Esophagus (tissue), 2 donors: ENCODE measurements around the gene POLE. TPM values are rescaled to one million over a fixed set of nuclear protein-coding genes. Genes with fewer than 3 reads are reported as not detected.
A peak's percentile ranks its signal among the peaks of the same experiment; 100 is the strongest.

Experiments
- H3K27ac ChIP-seq, 2 donors: one replicate each; pipeline ENCODE4 v1.5.1; 2013; ENCODE audit warnings: low read depth in 2 of 2, mild to moderate bottlenecking in 2 of 2, inconsistent platforms in 1 of 2, low read length in 1 of 2, moderate library complexity in 1 of 2
- H3K27me3 ChIP-seq, 2 donors: one replicate each; pipeline ENCODE4 v1.6.1; 2013; ENCODE audit warnings: low read length in 2 of 2, control low read depth in 1 of 2, mild to moderate bottlenecking in 1 of 2; ENCODE audit not compliant: insufficient read depth in 2 of 2, control insufficient read depth in 1 of 2
- H3K36me3 ChIP-seq, 2 donors: one replicate each; pipeline ENCODE4 v1.6.1; 2013; ENCODE audit warnings: low read length in 1 of 2; ENCODE audit not compliant: control insufficient read depth in 2 of 2, insufficient read depth in 2 of 2
- H3K4me1 ChIP-seq, 2 donors: one replicate each; pipeline ENCODE4 v1.6.1; 2013; ENCODE audit warnings: low read length in 1 of 2; ENCODE audit not compliant: control insufficient read depth in 2 of 2, insufficient read depth in 2 of 2
- H3K4me3 ChIP-seq, 2 donors: one replicate each; pipeline ENCODE4 v1.5.1; 2013; ENCODE audit warnings: low read length in 2 of 2, mild to moderate bottlenecking in 2 of 2, low read depth in 1 of 2, moderate library complexity in 1 of 2
- H3K9me3 ChIP-seq, 2 donors: one replicate each; pipeline ENCODE4 v1.6.1; 2013; ENCODE audit warnings: mild to moderate bottlenecking in 2 of 2, low read depth in 1 of 2, low read length in 1 of 2, moderate library complexity in 1 of 2; ENCODE audit not compliant: control insufficient read depth in 2 of 2, insufficient read depth in 1 of 2
- WGBS, 2 donors: extraction: QIAGEN DNeasy Blood & Tissue Kit; methylation state at CpG; one replicate each; pipeline ENCODE4 v1.1.7; 2013; 5-methylcytosine and 5-hydroxymethylcytosine counted together
- polyA plus RNA-seq, 2 donors: library from polyadenylated mRNA; stranded (reverse); fragments of 200-250 nt; gene quantifications; one replicate each; pipeline ENCODE4 v1.2.3, GENCODE V29; 2013
- donor health status: healthy with polysubstance abuse.
- donor health status: Bipolar disorder and iron deficiency.

POLE gene
- polyA plus RNA-seq, 2 donors, result 16.7 to 41.2 TPM

GRCh38 chr12:132588821-132589669 is 98.1 kb downstream of the POLE start:
- no peaks in the 10 kb centered on the region for H3K27me3 ChIP-seq
- whole genome bisulfite sequencing, 2 donors, result 88 to 92% methylated on average over 19 of the region's 19 CpGs
- H3K36me3 ChIP-seq, result peaks cover 0 to 4% of the 10 kb centered on the region in 2 donors
- H3K4me1 ChIP-seq, result peaks cover 0 to 2% of the 10 kb centered on the region in 2 donors
- no peak overlapping the region for H3K27ac ChIP-seq
- no peak overlapping the region for H3K4me3 ChIP-seq
- no peaks in the 10 kb centered on the region for H3K9me3 ChIP-seq

DNA sequence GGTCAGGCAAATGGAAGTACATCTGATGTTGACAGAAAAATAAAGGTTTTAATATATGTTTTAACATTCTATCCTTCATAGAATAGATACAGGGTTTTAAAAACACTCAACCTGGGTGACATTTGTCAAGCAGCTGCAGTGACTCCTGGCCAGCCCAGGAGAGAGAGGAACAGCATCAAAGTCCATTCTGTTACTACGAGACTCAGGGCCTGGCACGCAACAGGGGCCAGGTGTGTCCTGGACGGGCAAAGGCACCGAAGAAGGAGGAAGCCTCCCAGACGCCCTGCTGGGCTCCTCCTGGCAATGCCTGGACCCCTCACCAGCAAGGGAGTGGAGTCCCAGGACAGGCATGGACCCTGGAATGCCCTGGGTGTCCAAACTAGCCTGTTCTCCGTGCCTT is 98.8 kb downstream of the POLE start:
- Histone ChIP-seq H3K9me3 (no peaks in the 10 kb centered on the region), H3K4me1 (no peaks in the 10 kb centered on the region), H3K4me3 (no peak overlapping the region), H3K27me3 (no peaks in the 10 kb centered on the region), H3K27ac (no peak overlapping the region), H3K36me3 (peaks cover 0 to 4% of the 10 kb centered on the region in 2 donors)
- WGBS, 2 donors, result 70 to 82% methylated on average over 6 of the region's 6 CpGs

- no peaks in the 10 kb centered on the region for H3K27me3 ChIP-seq
- no peaks in the 10 kb centered on the region for H3K9me3 ChIP-seq
- no peak overlapping the region for H3K4me3 ChIP-seq
- WGBS, 2 donors, result 66 to 78% methylated on average over 3 of the region's 3 CpGs
- H3K36me3 ChIP-seq, result peaks cover 0 to 5% of the 10 kb centered on the region in 2 donors
- no peaks in the 10 kb centered on the region for H3K4me1 ChIP-seq
- no peak overlapping the region for H3K27ac ChIP-seq
Observed at GRCh38 chr12:132587781-132588180, 99.4 kb downstream of the POLE start.

DNA sequence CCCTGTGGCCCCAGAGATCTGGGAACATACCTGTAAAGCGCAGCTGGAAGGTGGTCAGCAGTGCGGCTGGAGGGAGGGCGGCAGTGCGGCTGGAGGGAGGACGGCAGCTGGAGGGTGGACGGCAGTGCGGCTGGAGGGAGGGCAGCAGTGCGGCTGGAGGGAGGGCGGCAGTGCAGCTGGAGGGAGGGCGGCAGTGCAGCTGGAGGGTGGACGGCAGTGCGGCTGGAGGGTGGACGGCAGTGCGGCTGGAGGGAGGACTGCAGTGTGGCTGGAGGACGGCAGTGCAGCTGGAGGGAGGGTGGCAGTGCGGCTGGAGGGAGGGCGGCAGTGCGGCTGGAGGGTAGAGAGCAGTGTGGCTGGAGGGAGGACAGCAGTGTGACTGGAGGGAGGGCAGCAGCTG is 100.2 kb downstream of the POLE start:
- H3K36me3 ChIP-seq, result peaks cover 0 to 6% of the 10 kb centered on the region in 2 donors
- no peaks in the 10 kb centered on the region for H3K27me3 ChIP-seq
- WGBS, 2 donors, result 90 to 95% methylated on average over 18 of the region's 18 CpGs

DNA sequence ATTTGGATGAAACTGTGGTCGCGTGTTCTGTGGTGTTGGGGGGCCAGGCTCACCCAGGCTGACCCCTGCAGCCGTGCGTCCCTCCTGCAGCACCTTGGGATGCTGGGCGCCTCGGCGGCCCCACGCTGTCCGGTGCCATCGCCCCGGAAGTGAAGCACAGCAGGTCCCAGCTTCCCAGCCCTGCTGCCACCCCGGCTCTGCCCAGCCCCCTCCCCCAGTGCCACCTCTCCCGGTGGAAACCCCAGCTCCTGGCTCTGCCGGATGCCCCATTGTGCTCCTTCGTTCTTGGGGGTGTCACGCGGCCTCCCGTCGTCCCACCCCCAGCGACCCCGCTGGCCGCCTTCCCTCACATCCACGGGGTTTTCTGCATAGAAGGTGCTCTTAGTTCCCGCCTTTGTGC is 102.0 kb downstream of the POLE start:
- Histone ChIP-seq H3K27ac (no peak overlapping the region), H3K4me3 (no peak overlapping the region), H3K4me1 (no peaks in the 10 kb centered on the region), H3K36me3 (peaks cover 0 to 15% of the 10 kb centered on the region in 2 donors), H3K27me3 (no peaks in the 10 kb centered on the region), H3K9me3 (no peaks in the 10 kb centered on the region)
- WGBS, 2 donors, result 78% methylated on average over 21 to 24 of the region's 24 CpGs

More for the DNA sequence above, 100.2 kb downstream of the POLE start:
- H3K9me3 ChIP-seq, result no peaks in the 10 kb centered on the region
- no peak overlapping the region for H3K27ac ChIP-seq
- H3K4me1 ChIP-seq, result no peaks in the 10 kb centered on the region
- H3K4me3 ChIP-seq, result no peak overlapping the region

DNA sequence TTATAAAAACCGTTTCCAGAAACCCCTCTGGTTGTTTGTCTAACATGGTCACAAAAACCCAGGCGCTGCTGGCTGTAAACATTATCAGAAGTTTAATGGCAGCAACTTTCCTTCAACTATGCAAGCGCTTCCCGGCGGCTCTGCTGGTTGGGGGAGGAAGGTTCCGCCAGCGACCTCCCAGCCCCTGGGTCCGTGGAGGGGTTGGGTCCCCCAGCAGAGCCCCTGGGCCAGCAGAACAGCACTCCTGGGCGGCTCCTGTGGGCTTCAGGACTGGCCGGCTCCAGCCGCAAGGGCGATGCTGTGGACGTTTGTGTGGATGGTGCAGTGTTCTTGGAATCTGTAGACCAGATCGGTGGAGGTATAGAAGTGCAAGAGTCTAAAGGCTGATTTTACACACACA is 102.7 kb downstream of the POLE start:
- Histone ChIP-seq H3K36me3 (peaks cover 0 to 15% of the 10 kb centered on the region in 2 donors), H3K9me3 (no peaks in the 10 kb centered on the region), H3K4me1 (no peaks in the 10 kb centered on the region), H3K4me3 (no peak overlapping the region), H3K27ac (no peak overlapping the region), H3K27me3 (no peaks in the 10 kb centered on the region)
- WGBS, 2 donors, result 87 to 92% methylated on average over 14 of the region's 14 CpGs

GRCh38 chr12:132583736-132584135 is 103.4 kb downstream of the POLE start:
- WGBS, 2 donors, result 69 to 84% methylated on average over 22 to 29 of the region's 29 CpGs
- no peak overlapping the region for H3K27ac ChIP-seq
- no peaks in the 10 kb centered on the region for H3K27me3 ChIP-seq

DNA sequence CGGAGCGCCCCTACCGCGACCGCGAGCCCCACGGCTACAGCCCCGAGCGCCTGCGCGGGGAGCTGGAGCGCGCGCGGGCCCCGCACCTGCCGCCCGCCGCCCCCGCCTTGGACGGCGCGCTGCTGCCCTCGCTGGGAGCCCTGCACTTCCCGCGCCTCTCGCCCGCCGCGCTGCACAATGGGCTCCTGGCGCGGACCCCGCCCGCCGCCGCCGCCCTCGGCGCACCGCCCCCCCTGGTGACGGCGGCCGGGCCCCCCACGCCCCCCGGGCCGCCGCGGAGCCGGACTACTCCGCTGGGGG is 103.8 kb downstream of the POLE start:
- Histone ChIP-seq H3K4me1 (peaks cover 0 to under 1% of the 10 kb centered on the region in 2 donors), H3K27me3 (no peaks in the 10 kb centered on the region), H3K36me3 (peaks cover under 1 to 18% of the 10 kb centered on the region in 2 donors), H3K9me3 (no peaks in the 10 kb centered on the region), H3K4me3 (no peak overlapping the region), H3K27ac (no peak overlapping the region)
- WGBS, 2 donors, result 62 to 72% methylated on average over 50 of the region's 50 CpGs

More at GRCh38 chr12:132583736-132584135, 103.4 kb downstream of the POLE start:
- Histone ChIP-seq H3K36me3 (peaks cover 0 to 15% of the 10 kb centered on the region in 2 donors), H3K4me3 (no peak overlapping the region), H3K9me3 (no peaks in the 10 kb centered on the region), H3K4me1 (no peaks in the 10 kb centered on the region)

- no peak overlapping the region for H3K4me3 ChIP-seq
- WGBS, 2 donors, result 70 to 72% methylated on average over 72 to 89 of the region's 89 CpGs
- H3K36me3 ChIP-seq, result peaks cover 2 to 20% of the 10 kb centered on the region in 2 donors
Observed at GRCh38 chr12:132582582-132583410, 104.3 kb downstream of the POLE start.

More at GRCh38 chr12:132582582-132583410, 104.3 kb downstream of the POLE start:
- peaks cover 0 to 3% of the 10 kb centered on the region in 2 donors for H3K4me1 ChIP-seq
- no peaks in the 10 kb centered on the region for H3K27me3 ChIP-seq
- H3K27ac ChIP-seq, result peak overlapping the region in 1 of 2 donors; percentile 24
- H3K9me3 ChIP-seq, result no peaks in the 10 kb centered on the region
